SK-N-SH treated with all-trans-retinoic acid at 6 μM for 48 hours (cell line): Measurements from ENCODE around the gene PRPF19.

Experiments used
- ARNTL ChIP-seq: fragments of 450-650 bp; formaldehyde crosslinking; IDR thresholded peaks from 2 replicates; pipeline ENCODE4 v1.5.0; 2020; ENCODE audit warnings: low read depth, mild to moderate bottlenecking, moderate library complexity, borderline replicate concordance
- BACH2 ChIP-seq: fragments of 250-450 bp; sonication (Bioruptor Pico); IDR thresholded peaks from 2 replicates; pipeline ENCODE4 v1.9.0; 2021; ENCODE audit warnings: mild to moderate bottlenecking, borderline replicate concordance
- RARB ChIP-seq: fragments of 250-450 bp; sonication (Bioruptor Pico); IDR thresholded peaks from 2 replicates; pipeline ENCODE4 v1.8.0; 2021; ENCODE audit warnings: mild to moderate bottlenecking, moderate library complexity
- ZC3H10 ChIP-seq: fragments of 250-450 bp; sonication (Bioruptor Pico); IDR thresholded peaks from 2 replicates; pipeline ENCODE4 v1.5.1; 2021; ENCODE audit warnings: mild to moderate bottlenecking, moderate library complexity
- ZNF8 ChIP-seq: fragments of 450-650 bp; formaldehyde crosslinking; IDR thresholded peaks from 2 replicates; pipeline ENCODE4 v1.5.0; 2020; ENCODE audit warnings: mild to moderate bottlenecking, moderate library complexity
- TF ChIP-seq, protein P1 (sequence below): fragments of 250-450 bp; sonication (Bioruptor Pico); IDR thresholded peaks from 2 replicates; pipeline ENCODE4 v1.5.1; 2021; ENCODE audit warnings: mild to moderate bottlenecking, moderate library complexity
- TF ChIP-seq, protein P2 (sequence below): fragments of 250-450 bp; sonication (Bioruptor Pico); IDR thresholded peaks from 2 replicates; pipeline ENCODE4 v1.8.0; 2021; ENCODE audit warnings: low read depth, mild to moderate bottlenecking, moderate library complexity, borderline replicate concordance
- TF ChIP-seq, protein P3 (sequence below): fragments of 250-450 bp; sonication (Bioruptor Pico); IDR thresholded peaks from 2 replicates; pipeline ENCODE4 v1.5.1; 2020; ENCODE audit warnings: low read depth, mild to moderate bottlenecking, moderate library complexity

DNA sequence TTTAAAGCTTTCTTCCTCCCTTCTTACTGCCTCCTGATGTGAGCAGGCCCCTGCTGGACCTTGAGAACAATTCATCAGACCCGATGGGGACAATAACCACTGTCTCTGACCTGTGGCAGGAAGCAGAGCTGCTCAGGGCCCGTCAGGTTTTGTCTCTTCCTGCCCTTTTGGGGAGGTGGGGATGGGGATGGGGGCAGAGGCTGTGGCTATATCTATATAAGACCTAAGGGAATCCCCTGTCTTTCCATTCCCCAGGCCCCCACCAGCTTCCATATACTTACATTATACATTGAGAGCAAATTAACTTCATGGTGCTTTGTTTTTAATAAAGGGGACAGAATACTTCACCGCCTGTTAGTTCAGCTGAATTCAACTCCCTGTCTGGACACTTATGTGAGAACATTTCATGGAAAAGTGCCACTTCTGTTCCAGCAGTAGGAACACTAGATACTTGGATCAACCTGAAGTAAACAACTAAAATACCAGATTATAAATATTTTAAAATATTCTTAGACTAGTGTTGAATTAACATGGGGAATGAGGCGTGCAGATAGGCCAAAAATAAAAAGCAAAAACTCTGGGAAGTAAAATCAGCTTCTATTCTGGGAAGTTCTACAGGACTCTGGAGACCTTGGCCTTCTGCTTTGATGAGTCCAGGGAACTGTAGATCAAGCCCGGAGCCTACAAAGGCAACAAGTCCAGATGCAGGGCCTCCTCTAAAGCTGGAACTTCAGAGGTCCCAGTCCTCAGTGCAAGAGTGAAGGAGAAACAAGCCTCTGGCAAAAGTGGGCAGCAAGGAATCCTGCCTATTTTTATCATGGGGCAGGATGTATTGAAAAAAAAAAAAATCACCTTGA, 27.9 kb downstream of the PRPF19 start:
- TF ChIP-seq ZC3H10 (CRISPR knock-in tag) (no peak), ZNF8 (CRISPR knock-in tag) (no peak), RARB (CRISPR knock-in tag) (no peak), ARNTL (no peak), BACH2 (CRISPR knock-in tag) (no peak)
- TF ChIP-seq, protein P1, sequence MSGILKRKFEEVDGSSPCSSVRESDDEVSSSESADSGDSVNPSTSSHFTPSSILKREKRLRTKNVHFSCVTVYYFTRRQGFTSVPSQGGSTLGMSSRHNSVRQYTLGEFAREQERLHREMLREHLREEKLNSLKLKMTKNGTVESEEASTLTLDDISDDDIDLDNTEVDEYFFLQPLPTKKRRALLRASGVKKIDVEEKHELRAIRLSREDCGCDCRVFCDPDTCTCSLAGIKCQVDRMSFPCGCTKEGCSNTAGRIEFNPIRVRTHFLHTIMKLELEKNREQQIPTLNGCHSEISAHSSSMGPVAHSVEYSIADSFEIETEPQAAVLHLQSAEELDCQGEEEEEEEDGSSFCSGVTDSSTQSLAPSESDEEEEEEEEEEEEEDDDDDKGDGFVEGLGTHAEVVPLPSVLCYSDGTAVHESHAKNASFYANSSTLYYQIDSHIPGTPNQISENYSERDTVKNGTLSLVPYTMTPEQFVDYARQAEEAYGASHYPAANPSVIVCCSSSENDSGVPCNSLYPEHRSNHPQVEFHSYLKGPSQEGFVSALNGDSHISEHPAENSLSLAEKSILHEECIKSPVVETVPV, result no peak
- TF ChIP-seq, protein P2, sequence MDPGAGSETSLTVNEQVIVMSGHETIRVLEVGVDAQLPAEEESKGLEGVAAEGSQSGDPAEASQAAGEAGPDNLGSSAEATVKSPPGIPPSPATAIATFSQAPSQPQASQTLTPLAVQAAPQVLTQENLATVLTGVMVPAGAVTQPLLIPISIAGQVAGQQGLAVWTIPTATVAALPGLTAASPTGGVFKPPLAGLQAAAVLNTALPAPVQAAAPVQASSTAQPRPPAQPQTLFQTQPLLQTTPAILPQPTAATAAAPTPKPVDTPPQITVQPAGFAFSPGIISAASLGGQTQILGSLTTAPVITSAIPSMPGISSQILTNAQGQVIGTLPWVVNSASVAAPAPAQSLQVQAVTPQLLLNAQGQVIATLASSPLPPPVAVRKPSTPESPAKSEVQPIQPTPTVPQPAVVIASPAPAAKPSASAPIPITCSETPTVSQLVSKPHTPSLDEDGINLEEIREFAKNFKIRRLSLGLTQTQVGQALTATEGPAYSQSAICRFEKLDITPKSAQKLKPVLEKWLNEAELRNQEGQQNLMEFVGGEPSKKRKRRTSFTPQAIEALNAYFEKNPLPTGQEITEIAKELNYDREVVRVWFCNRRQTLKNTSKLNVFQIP (CRISPR knock-in tag), result no peak
- TF ChIP-seq, protein P3, sequence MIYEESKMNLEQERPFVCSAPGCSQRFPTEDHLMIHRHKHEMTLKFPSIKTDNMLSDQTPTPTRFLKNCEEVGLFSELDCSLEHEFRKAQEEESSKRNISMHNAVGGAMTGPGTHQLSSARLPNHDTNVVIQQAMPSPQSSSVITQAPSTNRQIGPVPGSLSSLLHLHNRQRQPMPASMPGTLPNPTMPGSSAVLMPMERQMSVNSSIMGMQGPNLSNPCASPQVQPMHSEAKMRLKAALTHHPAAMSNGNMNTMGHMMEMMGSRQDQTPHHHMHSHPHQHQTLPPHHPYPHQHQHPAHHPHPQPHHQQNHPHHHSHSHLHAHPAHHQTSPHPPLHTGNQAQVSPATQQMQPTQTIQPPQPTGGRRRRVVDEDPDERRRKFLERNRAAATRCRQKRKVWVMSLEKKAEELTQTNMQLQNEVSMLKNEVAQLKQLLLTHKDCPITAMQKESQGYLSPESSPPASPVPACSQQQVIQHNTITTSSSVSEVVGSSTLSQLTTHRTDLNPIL (CRISPR knock-in tag), result no peak
